ENCODE data around the gene DLGAP1.

DNA sequence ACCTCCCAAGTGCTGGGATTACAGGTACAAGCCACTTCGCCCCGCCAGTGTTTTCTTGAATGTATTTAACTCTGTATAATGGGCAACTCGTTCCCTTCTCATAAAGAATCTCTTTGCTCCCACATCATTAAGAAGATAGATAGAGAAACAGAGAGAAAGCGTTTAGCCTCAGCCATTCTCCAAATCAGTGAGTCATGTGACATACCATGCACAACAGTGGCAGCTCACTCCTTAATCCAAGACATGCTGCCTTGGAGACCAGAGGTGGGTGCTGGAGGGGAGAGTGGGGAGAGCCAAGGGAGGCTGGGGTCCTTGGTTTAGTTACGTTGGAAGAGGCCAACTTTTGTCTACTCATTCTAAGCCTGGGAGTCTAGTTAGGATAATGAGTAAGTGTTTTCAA is 950.5 kb downstream of the DLGAP1 start:
- TF ChIP-seq, protein P1, sequence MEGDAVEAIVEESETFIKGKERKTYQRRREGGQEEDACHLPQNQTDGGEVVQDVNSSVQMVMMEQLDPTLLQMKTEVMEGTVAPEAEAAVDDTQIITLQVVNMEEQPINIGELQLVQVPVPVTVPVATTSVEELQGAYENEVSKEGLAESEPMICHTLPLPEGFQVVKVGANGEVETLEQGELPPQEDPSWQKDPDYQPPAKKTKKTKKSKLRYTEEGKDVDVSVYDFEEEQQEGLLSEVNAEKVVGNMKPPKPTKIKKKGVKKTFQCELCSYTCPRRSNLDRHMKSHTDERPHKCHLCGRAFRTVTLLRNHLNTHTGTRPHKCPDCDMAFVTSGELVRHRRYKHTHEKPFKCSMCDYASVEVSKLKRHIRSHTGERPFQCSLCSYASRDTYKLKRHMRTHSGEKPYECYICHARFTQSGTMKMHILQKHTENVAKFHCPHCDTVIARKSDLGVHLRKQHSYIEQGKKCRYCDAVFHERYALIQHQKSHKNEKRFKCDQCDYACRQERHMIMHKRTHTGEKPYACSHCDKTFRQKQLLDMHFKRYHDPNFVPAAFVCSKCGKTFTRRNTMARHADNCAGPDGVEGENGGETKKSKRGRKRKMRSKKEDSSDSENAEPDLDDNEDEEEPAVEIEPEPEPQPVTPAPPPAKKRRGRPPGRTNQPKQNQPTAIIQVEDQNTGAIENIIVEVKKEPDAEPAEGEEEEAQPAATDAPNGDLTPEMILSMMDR (IDR thresholded peaks at IDR 0.05): no peak
- TF ChIP-seq POLR2A (IDR thresholded peaks at IDR 0.05): no peak

All from testis (tissue), 2 donors.